HL-60 (cell line): ENCODE measurements around the gene UNC80.

Experiments used
- CTCF ChIP-seq: IDR thresholded peaks from one replicate; pipeline ENCODE4 v1.5.1; 2011; ENCODE audit warnings: low read length, control low read depth, inconsistent platforms; ENCODE audit not compliant: insufficient read depth
- GABPA ChIP-seq: IDR thresholded peaks from 2 replicates; pipeline ENCODE4 v1.6.1; 2012; ENCODE audit warnings: low read depth
- POLR2AphosphoS5 ChIP-seq: IDR thresholded peaks from 2 replicates; pipeline ENCODE4 v1.6.1; 2012; ENCODE audit warnings: low read depth
- REST ChIP-seq: IDR thresholded peaks from 2 replicates; pipeline ENCODE4 v1.6.1; 2012; ENCODE audit warnings: low read depth; ENCODE audit not compliant: insufficient replicate concordance
- SPI1 ChIP-seq: IDR thresholded peaks from 2 replicates; pipeline ENCODE4 v1.6.1; 2012; ENCODE audit warnings: low read depth, mild to moderate bottlenecking, borderline replicate concordance

GRCh38 chr2:210009126-210009525 lies 237.5 kb downstream of the UNC80 start:
- no peak for TF ChIP-seq CTCF
- TF ChIP-seq REST, result no peak
- no peak for TF ChIP-seq POLR2AphosphoS5
- no peak for TF ChIP-seq SPI1
- no peak for TF ChIP-seq GABPA
